Thyroid gland (tissue), 4 donors: ENCODE data around the gene C4orf50. TPM values are rescaled to one million over a fixed set of nuclear protein-coding genes. Genes with fewer than 3 reads are reported as not detected.

ENCODE experiments used
- DNase-seq, 2 donors: peaks; one replicate each; pipeline ENCODE4 v3.0.0-alpha.2; 2019
- H3K27ac ChIP-seq, 3 donors: fragments of 200-600 bp; sonication (generic); 1 replicate in 2 of 3; 2 replicates in 1 of 3; pipeline ENCODE4 v1.5.1; 2016 to 2019; ENCODE audit warnings: mild to moderate bottlenecking in 1 of 3, moderate library complexity in 1 of 3
- H3K27me3 ChIP-seq: fragments of 200-600 bp; sonication (generic); one replicate; pipeline ENCODE4 v1.5.1; 2019
- H3K36me3 ChIP-seq, 2 donors: fragments of 200-600 bp; sonication (generic); one replicate each; pipeline ENCODE4 v1.5.1; 2016 to 2019
- H3K4me1 ChIP-seq, 2 donors: fragments of 200-600 bp; sonication (generic); one replicate each; pipeline ENCODE4 v1.5.1; 2017 to 2019
- H3K4me3 ChIP-seq, 3 donors: fragments of 200-600 bp; sonication (generic); replicated peaks in 1 of 3; 1 replicate in 2 of 3; 2 replicates in 1 of 3; pipeline ENCODE4 v1.5.1; 2016; ENCODE audit warnings: mild to moderate bottlenecking in 1 of 3
- H3K9me3 ChIP-seq: fragments of 200-600 bp; sonication (generic); one replicate; pipeline ENCODE4 v1.5.1; 2017
- CTCF ChIP-seq, 6 experiments: fragments of 200-600 bp in 3 of 6; fragments of 450-650 bp in 3 of 6; sonication (generic) in 3 of 6; IDR thresholded peaks; one replicate each; pipeline ENCODE4 v1.5.1; 2016 to 2019; ENCODE audit warnings: antibody characterized with exemption in 6 of 6, mild to moderate bottlenecking in 2 of 6, inconsistent platforms in 1 of 6, moderate library complexity in 1 of 6
- POLR2A ChIP-seq, 2 donors: fragments of 450-650 bp; IDR thresholded peaks; one replicate each; pipeline ENCODE4 v1.6.1; 2017; ENCODE audit warnings: antibody characterized with exemption in 2 of 2, mild to moderate bottlenecking in 2 of 2, moderate library complexity in 1 of 2
- WGBS, 2 donors: methylation state at CpG; one replicate each; pipeline ENCODE4 v1.1.5; 2017; 5-methylcytosine and 5-hydroxymethylcytosine counted together
- intact Hi-C: fragments of 100-400 bp; cut with DNase I; formaldehyde crosslinking; loops from one replicate; pipeline ENCODE4 v1.15.1; 2023
- total RNA-seq, 4 donors: library from RNA; depleted of rRNA; stranded (reverse); fragments of >200 nt; gene quantifications; one replicate each; pipeline ENCODE4 v1.2.3, GENCODE V29; 2016

Gene C4orf50
- total RNA-seq, 4 donors from 2014 or later: 0.11 to 0.15 (median 0.13) TPM; not detected in 1

GRCh38 chr4:5883916-5884315 lies 134.3 kb downstream of the C4orf50 start:
- Histone ChIP-seq H3K4me1 (peaks cover 7 to 10% of the 10 kb centered on the region in 2 donors), H3K36me3 (no peaks in the 10 kb centered on the region), H3K27me3 (peaks cover 11% of the 10 kb centered on the region), H3K27ac (no peak overlapping the region), H3K4me3 (no peak overlapping the region), H3K9me3 (no peaks in the 10 kb centered on the region)
- no peak for TF ChIP-seq POLR2A (IDR thresholded peaks at IDR 0.05)
- TF ChIP-seq CTCF (IDR thresholded peaks at IDR 0.05): no peak
- 73 to 75% methylated on average over 1 of the region's 1 CpG for WGBS, 2 donors
- no peak for DNase-seq
- intact Hi-C loops: no loop called here

- Histone ChIP-seq H3K27me3 (peaks cover 7% of the 10 kb centered on the region), H3K27ac (no peak overlapping the region), H3K9me3 (no peaks in the 10 kb centered on the region), H3K4me3 (no peak overlapping the region), H3K36me3 (no peaks in the 10 kb centered on the region), H3K4me1 (peaks cover 7% of the 10 kb centered on the region in 2 donors)
- intact Hi-C loops: no loop called here
- no peak for DNase-seq
- no peak for TF ChIP-seq POLR2A (IDR thresholded peaks at IDR 0.05)
- TF ChIP-seq CTCF (IDR thresholded peaks at IDR 0.05): no peak
- WGBS, 2 donors: 76 to 80% methylated on average over 3 of the region's 3 CpGs
Measured at GRCh38 chr4:5882947-5883346, 135.3 kb downstream of the C4orf50 start.

- H3K36me3 ChIP-seq: no peaks in the 10 kb centered on the region
- no peaks in the 10 kb centered on the region for H3K9me3 ChIP-seq
- H3K27ac ChIP-seq: no peak overlapping the region
- H3K4me3 ChIP-seq: no peak overlapping the region
- 14 to 27% methylated on average over 4 of the region's 4 CpGs for WGBS, 2 donors
- H3K4me1 ChIP-seq: no peaks in the 10 kb centered on the region
- no peak for DNase-seq
- intact Hi-C loops: no loop called here
- H3K27me3 ChIP-seq: no peaks in the 10 kb centered on the region
- no peak for TF ChIP-seq POLR2A (IDR thresholded peaks at IDR 0.05)
- TF ChIP-seq CTCF (IDR thresholded peaks at IDR 0.05): no peak
Measured at GRCh38 chr4:5881340-5881739, 136.9 kb downstream of the C4orf50 start.

GRCh38 chr4:5878359-5878758 lies 139.9 kb downstream of the C4orf50 start:
- Histone ChIP-seq H3K27ac (no peak overlapping the region), H3K27me3 (no peaks in the 10 kb centered on the region), H3K4me3 (no peak overlapping the region), H3K9me3 (no peaks in the 10 kb centered on the region), H3K4me1 (no peaks in the 10 kb centered on the region), H3K36me3 (no peaks in the 10 kb centered on the region)
- 74 to 83% methylated on average over 6 of the region's 6 CpGs for WGBS, 2 donors
- TF ChIP-seq POLR2A (IDR thresholded peaks at IDR 0.05) (no peak), CTCF (IDR thresholded peaks at IDR 0.05) (no peak)
- intact Hi-C loops: no loop called here
- no peak for DNase-seq

- TF ChIP-seq CTCF (IDR thresholded peaks at IDR 0.05): no peak
- TF ChIP-seq POLR2A (IDR thresholded peaks at IDR 0.05): no peak
- no peaks in the 10 kb centered on the region for H3K36me3 ChIP-seq
- no peak for DNase-seq
- WGBS, 2 donors: 82 to 85% methylated on average over 9 of the region's 9 CpGs
- H3K27ac ChIP-seq: no peak overlapping the region
- intact Hi-C loops: no loop called here
- no peak overlapping the region for H3K4me3 ChIP-seq
- no peaks in the 10 kb centered on the region for H3K4me1 ChIP-seq
- H3K9me3 ChIP-seq: no peaks in the 10 kb centered on the region
- H3K27me3 ChIP-seq: no peaks in the 10 kb centered on the region
Measured at GRCh38 chr4:5877392-5877791, 140.8 kb downstream of the C4orf50 start.
